ENCODE data around the gene IRF8.
"Not testable (repeated sequence)": the region's sequence is repeated elsewhere in the genome, so short reads cannot be mapped to it uniquely, and the experiment has no call there.

The IRF8 gene

DNA sequence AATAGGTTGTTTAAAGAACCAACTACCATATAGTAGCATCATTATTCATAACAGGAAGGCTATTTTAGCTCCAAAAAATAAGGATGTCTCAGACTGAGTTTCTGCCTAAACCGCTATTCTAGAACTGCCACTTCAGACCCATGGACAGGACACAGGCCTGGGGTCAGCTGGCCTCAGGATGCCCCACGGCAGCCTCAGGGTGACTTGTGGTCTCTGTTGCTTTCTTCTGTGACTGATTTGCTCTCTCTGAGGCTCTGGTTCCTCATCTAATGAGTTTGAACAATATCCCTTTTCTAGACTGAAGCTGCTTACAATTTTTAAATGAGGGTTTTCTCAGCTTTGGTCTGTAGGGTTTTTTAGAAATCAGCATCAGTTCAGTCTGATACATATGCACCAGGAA lies 31.8 kb upstream of the IRF8 start:
- in situ Hi-C loops (cut with HindIII; ENCODE audit: low sequenced_read_pairs): no loop called here

DNA sequence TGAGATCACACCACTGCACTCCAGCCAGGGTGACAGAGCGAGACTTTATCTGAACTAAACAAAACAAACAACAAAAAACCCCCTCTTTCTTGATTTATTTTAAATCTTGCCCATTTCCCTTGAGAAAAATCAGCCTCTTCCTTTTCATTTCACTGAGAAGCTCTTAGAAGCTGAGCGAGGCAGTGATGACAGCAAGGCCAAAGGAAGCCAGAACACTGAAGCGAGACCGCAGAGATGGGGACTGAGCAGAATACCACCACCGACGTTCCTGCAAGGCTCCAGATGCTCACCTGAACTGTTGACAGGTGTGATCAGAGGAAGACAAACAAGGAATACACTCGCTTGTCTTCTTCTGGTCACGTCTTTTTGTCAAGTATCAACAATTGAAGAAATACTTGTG lies 30.5 kb upstream of the IRF8 start:
- in situ Hi-C loops (cut with HindIII; ENCODE audit: low sequenced_read_pairs): no loop called here

DNA sequence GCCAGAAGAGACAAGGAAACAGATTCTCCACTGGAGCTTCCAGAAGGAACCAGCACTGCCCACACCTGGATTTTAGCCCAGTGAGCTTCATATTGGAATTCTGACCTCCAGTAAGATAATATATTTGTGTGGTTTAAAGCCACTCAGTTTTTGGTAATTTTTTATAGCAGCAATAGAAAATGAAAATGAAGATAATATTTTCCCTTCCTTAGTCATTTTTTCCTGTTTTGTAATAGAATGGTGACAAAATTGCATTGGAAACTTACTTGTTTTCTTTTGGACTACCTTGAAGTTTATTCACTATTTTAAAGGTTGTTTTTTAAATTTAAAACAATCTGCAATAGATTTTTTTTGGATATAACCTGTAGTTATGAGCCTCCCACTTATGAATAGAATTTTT lies 29.8 kb upstream of the IRF8 start:
- in situ Hi-C loops (cut with HindIII; ENCODE audit: low sequenced_read_pairs): no loop called here

DNA sequence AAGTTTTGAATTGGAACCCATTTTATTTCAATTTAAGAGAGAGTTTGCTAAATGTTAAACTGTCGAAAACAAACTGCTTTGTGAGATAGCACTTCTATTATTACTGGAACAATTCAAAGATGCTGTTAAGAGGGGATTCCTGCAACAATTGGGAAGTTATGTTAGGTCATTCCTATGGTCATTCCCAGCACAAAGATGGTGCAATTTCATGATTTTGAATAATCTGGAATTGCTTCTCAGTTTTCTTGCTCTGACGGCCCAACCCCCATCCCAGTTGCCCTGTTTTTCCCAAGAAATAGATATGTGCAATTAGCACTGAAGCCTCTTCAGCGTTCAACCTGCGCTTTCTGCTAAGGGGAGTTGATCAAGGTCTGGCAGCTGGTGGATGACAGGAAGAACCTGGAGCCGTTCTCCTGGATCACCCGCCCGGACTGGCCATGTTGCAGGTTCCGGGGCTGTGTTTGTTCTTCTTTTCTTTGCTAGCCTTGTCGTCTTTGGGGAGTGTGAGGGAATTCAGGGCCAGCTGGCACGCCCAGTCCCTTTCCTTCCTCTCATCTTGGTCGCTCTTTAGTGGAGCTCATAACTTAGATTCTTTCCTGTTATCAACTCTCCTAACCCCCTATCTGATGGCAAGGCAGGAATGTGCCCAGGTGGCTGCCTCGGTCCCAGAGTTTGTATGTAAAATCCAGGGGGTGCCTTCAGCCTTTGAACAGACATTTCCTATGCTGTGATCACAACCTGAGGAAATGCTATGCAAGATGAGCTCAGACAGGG lies 29.0 kb upstream of the IRF8 start:
- in situ Hi-C loops (cut with HindIII; ENCODE audit: low sequenced_read_pairs): no loop called here

DNA sequence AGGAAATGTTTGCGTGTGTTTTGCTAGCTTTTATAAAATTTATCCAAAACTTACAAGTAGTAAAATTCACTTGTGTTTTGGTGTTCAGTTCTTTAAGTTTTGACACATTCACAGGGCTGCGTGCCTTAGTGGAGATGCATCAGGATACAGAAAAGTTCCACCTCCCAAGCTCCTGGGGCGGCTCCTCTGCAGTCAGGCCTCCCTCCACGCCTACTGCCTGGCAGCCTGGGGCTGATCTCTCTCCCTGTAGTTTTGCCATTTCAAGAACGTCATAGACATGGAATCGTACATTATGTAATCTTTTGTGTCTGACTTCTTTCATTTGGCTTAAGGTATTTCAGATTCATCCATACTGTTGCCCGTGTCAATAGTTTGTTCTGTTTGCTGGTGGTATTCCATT lies 27.2 kb upstream of the IRF8 start:
- in situ Hi-C loops (cut with HindIII; ENCODE audit: low sequenced_read_pairs): no loop called here

DNA sequence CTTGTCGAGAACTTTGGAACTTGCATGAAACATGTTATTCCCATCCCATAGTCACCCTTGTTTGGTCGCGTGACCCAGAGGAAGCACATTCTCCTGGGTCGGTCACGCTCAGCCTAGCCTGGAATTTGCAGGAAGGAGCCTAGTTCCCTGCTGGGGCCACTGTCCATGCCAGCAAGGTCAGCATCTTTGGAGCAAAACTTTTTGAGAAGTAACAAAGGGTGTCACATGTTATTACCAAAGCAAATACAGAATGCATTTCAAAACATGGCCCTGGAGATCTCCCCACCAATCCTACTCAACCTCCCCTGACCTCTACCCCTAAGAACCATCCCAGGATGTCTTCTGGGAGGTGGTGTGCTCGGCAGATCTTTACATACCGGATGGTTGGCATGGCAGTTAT lies 26.2 kb upstream of the IRF8 start:
- in situ Hi-C loops (cut with HindIII; ENCODE audit: low sequenced_read_pairs): no loop called here

DNA sequence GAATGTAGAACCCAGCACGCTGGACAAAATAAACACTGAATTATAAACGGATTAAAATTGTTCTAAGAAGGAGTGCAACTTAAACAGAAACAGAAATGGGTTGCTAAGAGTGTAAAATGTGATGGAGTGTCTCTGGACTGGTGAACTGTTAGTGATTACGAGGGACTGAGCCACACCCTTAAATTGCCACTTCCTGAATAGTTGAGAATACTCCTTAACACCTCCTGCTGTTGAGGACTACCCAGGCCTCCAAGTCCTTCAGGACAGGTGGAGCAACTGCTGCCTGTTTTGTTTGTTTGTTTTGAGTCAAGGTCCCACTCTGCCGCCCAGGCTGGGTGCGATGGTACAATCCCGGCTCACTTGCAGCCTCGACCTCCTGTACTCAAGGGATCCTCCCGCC lies 25.8 kb upstream of the IRF8 start:
- in situ Hi-C loops (cut with HindIII; ENCODE audit: low sequenced_read_pairs): no loop called here

DNA sequence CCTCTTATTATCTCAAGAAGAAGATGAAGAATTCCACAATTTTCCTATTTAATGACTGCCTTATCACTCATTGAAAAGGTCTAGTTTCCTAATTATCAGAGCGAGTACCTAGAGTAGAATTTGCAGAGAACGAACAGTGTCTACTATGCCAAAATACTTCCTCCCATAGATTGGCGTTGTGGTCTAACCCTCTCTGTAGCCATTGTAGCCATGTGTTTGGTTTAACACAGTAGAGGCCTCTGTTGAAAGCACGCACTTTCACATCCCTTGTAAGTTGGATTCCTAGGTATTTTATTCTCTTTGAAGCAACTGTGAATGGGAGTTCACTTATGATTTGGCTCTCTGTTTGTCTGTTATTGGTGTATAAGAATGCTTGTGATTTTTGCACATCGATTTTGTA lies 24.9 kb upstream of the IRF8 start:
- in situ Hi-C loops (cut with HindIII; ENCODE audit: low sequenced_read_pairs): not testable (repeated sequence)

DNA sequence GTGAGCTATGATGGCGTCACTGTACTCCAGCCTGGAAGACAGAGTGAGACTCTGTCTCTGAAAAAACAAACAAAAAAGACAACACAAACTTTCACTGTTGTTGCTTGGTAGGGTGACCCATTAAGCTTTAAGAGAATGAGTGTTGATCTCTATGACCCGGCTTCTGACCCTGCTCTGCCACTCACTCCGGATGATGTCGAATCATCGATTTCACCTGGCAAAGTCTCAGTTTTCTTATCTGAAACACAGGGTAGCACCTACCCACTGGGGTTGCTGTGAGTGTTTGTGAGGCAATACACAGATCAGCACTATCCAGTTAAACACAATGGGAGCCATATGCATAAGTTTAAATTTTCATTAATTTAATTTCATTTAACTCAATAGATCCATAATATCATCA lies 20.6 kb upstream of the IRF8 start:
- in situ Hi-C loops (cut with HindIII; ENCODE audit: low sequenced_read_pairs): no loop called here

DNA sequence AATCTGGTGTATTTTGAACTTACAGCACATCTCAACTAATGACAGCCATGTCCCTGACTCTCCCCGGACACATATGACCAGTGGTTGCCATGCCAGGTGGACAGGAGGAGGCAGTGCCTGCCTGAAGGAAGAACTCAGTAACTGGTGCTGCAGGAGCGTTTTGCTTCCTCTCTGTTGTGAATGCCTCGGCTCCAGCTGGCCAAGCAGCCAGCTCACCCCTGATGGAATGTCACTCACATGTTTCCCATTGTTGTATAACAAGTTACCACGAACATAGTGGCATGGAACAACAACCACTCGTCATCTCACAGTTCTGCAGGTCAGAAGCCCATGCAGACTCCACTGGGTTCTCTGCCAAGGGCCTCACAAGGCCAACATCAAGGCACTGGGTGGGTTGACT lies 20.1 kb upstream of the IRF8 start:
- in situ Hi-C loops (cut with HindIII; ENCODE audit: low sequenced_read_pairs): no loop called here

DNA sequence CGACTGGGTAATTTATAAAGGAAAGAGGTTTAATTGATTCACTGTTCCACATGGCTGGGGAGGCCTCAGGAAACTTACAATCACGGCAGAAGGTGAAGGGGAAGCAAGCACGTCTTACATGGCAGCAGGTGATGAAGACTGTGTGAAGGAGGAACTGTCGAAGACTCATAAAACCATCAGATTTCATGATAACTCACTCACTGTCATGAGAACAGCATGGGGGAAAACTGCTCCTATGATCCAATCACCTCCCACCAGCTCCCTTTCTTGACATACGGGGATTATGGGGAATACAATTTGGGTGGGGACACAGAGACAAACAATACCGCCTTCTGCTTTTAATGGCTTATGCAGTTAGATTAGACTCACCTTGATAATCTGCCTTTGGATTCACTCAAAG lies 19.4 kb upstream of the IRF8 start:
- in situ Hi-C loops (cut with HindIII; ENCODE audit: low sequenced_read_pairs): no loop called here

DNA sequence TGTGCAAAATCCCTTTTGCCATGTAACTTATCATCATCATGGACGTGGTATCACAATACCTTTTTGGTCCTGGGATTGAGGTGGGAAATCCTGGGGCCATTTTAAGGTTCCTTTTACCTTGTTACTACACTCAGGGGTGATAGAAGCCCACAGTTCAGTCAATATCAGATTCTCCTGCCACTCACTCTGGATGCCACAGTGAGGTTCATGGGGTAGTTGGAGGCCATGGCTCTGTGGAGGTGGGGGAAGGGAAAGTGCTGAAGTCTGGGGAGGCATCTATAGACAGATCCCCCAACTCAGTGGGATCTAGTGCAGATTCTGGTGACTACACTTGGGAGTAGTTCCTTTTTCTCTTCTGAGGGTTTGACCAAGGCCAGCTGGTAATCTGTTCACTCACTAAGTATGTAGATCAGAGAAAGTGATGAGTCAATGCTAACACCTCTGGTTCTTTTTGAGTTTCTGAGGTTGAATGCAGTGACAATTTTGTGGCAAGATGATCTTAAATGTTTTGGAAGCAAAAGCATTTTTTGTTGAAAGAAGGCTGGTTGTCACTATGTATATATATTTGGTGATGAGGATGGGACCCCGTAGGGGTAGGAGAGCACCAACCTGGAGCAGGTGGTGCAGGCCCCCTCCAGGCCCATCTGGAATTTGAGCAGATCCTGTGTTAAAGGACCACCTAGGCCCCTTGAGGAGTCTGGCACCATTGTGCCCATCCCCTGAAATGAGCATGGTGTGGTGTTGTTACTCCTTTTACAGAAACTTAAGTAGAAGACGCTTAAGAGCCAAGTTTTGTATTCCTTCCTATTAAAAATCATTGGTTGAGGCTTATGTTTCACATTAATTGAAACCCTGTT lies 18.8 kb upstream of the IRF8 start:
- in situ Hi-C loops (cut with HindIII; ENCODE audit: low sequenced_read_pairs): no loop called here

DNA sequence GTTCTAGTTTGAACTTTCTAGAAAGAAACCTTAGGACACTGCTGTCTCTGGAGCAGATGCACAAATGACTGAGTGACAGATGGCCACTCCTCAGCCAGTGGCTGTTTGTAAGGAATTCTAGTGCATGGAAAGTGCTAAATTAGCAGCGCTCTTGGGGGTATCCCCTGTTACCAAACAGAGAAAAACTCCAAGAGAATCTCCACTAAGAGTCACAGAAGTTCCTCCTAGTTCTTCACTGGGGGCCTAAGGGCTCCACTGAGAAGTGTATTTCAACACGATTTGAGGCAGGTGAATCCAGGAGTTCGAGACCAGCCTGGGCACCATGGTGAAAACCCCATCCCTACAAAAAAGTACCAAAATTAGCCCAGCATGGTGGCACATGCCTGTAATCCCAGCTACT lies 18.1 kb upstream of the IRF8 start:
- in situ Hi-C loops (cut with HindIII; ENCODE audit: low sequenced_read_pairs): no loop called here

DNA sequence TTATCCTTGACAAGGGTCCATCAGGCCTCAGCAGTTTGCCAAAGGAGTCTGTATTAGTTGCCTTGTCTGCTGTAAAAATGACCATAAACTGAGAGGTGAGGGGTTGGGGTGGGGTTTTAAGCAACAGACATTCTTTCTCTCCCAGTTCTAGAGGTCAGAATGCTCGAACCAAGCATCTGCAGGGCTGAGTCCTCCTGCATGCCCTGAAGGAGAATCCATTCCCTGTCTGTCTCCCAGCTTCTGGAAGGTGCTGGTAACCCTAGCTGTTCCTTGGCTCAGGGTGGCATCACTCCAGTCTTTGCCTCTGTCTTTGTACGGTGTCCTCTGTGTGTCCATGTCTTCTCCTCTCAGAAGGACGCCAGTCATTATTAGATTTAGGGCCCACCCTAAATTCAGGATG lies 17.5 kb upstream of the IRF8 start:
- in situ Hi-C loops (cut with HindIII; ENCODE audit: low sequenced_read_pairs): no loop called here

DNA sequence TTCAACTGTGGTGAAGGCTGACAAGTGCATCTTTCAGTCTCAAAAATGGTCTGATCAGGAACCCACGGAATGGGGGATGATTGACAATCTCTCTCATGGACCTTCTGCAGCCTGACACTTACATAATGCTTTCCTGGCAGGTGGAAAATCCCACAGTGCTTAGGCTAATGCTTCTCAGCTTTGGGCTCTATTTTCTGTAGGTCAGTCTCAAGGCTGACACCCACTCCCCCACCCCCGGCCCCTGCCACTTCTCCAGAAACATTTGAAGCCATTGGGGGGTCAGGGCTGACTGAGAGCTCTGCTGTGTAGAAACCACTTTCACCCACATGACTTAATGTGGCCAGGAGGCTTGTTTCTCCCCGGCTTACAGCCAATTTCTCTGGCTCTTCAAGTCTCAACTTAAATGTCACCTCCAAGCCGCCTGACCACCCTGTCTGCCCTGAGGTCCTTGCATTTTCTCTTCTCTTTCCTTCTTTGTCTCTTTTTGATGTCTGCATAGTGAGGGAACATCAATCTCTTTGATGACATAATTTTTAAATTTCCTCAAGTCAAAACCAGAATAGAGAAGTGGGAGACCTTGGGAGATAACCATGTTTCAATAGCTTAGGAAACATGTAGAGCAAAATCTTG lies 16.7 kb upstream of the IRF8 start:
- in situ Hi-C loops (cut with HindIII; ENCODE audit: low sequenced_read_pairs): no loop called here

DNA sequence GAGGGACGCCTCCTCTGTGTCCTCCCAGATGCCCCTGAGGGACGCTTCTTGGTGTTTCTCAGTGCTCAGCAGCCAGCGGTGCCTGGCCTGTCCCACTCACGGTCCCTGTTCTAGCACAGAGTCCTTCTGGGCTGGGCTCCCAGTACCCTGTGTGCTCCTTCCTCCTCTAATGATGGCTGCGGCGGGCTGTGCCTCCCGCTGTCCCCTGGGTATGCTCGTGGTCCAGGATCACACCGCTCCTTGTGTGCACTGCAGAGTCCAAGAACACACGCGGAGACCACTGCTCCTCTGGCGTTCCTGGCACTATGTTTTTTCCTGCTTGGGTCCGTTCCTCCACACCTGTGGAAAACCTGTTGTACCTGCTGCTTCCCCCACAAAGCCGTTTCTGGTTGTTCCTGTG lies 15.1 kb upstream of the IRF8 start:
- in situ Hi-C loops (cut with HindIII; ENCODE audit: low sequenced_read_pairs): no loop called here

DNA sequence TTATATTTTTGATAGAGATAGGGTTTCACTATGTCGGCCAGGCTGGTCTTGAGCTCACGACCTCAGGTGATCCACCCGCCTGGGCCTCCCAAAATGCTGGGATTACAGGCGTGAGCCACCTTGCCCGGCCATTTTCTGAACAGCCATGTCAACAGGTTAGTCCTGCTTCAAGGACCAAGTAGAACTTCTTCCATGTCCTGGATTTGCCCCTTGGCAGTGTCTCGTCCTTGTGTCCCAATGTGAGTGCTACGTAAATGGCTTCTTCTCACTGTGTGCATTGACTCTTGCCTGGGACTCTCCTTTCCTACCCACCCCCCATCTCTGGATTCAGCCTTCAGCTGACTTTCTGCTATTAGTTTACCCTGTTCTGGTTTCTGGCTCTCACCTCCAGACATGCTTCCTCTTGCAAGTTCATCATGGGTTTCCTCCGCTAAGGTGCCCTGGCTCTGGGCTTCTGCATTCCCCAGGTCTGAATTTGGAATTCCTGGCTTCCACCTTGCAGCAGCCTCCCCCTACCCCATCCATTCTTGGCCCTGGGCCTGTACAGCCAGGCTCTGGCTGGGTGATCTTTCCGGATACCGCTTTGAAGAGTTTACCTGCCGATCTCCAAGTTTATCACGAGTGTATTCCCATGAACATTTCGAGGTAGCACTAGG lies 14.0 kb upstream of the IRF8 start:
- in situ Hi-C loops (cut with HindIII; ENCODE audit: low sequenced_read_pairs): no loop called here

DNA sequence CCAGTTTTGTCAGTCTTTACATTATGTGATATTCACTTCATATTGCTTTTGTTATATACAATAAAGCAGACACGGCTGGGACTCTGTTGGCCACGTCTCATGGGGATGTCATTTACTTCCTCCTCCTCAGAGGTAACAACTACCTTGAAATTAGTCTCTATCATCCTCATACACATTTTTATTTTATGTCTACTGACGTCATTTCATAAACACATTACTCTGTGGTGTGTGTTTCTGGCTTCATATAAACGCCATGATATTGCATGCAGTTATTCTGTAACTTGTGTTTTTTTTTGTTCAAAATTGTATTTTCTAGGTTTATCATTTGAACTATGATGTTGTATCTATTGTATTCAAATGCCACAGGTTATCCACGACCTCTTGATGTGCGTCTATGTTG lies 13.4 kb upstream of the IRF8 start:
- in situ Hi-C loops (cut with HindIII; ENCODE audit: low sequenced_read_pairs): no loop called here

DNA sequence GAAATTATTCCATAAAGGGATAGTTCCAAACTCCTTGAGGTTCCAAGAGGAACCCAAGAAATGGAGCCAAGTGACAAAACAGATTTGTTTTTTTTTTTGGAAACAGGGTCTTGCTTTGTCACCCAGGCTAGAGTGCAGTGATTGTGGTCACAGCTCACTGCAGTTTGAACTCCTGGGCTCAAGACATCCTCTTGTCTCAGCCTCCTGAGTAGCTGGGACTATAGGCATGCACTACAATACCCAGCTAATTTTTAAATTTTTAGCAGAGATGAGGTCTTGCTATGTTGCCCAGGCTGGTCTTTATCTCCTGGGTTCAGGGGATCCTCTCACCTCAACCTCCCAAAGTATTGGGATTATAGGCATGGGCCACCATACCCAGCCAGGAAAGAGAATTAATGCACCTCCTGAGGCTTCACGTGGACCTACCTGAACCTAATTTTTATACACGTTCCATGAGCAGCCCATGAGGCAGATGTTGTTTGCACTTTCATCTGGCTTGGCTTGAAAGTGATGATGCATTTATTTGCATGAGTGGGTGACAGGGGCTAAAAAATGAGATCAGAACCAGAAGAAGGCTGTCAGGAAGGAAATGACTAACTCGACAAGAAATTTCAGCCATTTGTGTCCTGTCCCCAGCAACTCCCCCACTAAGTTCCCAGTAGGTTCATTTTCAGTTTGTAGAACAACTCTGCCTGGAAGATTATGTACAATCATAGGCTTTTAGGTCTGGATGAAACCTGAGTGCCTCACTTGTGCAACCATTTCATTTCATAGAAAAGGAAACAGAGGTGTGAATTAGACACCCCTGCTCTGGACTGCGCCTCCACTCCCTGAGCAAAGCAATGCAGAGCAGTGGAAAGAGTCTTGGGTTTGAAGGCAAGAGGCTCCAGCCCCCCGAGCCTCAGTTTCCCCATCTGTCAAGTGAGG lies 10.3 kb upstream of the IRF8 start:
- in situ Hi-C loops (cut with HindIII; ENCODE audit: low sequenced_read_pairs): no loop called here

DNA sequence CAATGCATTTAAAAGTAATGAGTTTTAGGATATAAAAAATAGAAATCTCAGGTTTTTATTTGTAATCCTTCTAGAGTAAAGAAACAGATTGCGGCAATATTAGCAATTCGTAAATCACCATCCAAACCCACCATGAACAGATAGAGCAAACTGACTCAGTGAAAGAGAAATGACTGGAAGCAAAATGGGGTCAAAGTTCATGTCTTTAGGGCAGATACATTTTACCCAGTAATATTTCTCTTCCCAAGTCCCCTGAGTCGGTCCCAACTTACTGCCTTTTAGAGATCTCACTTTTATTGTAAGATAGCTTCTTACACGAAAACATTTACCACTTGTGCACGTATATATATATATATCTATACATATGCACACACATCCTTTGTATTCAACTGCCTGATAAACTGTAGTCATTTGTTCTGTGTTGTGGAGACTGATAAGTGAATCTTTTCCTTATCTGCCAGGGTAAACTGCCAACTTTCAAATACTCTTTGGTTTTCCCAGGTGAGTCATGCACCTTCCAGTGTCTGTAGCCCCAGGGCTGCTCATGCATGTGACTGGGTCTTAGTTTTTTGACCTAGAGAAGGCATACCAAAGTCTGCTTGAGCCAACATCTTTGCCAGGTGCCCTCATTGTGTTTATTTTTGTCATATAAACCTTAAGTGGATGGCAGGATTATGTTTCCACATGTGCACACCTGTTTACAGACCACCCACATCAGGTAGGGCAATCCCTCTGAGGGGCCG lies 7.8 kb upstream of the IRF8 start:
- in situ Hi-C loops (cut with HindIII; ENCODE audit: low sequenced_read_pairs): loop anchor here (5.0 kb wide), 1 partner anchor 101 kb away; no protein-coding TSS in a partner anchor

Measured in DLD1 (cell line).